Ishikawa (cell line): ENCODE data around the gene EFEMP1.

Source experiments
- CEBPB ChIP-seq: IDR thresholded peaks from 2 replicates; pipeline ENCODE4 v1.6.1; 2012
- CREB1 ChIP-seq: IDR thresholded peaks from 2 replicates; pipeline ENCODE4 v1.6.1; 2012; ENCODE audit warnings: low read depth
- EGR1 ChIP-seq: IDR thresholded peaks from 2 replicates; pipeline ENCODE4 v1.6.1; 2012
- EP300 ChIP-seq: IDR thresholded peaks from 2 replicates; pipeline ENCODE4 v1.6.1; 2012; ENCODE audit warnings: borderline replicate concordance
- FOXM1 ChIP-seq: IDR thresholded peaks from 2 replicates; pipeline ENCODE4 v1.6.1; 2012; ENCODE audit warnings: low read depth, borderline replicate concordance
- NFIC ChIP-seq: IDR thresholded peaks from 2 replicates; pipeline ENCODE4 v1.6.1; 2012
- RAD21 ChIP-seq: IDR thresholded peaks from 2 replicates; pipeline ENCODE4 v1.6.1; 2012; ENCODE audit warnings: low read depth
- TAF1 ChIP-seq: IDR thresholded peaks from 2 replicates; pipeline ENCODE4 v1.6.1; 2012; ENCODE audit warnings: low read depth, mild to moderate bottlenecking
- TCF12 ChIP-seq: IDR thresholded peaks from 2 replicates; pipeline ENCODE4 v1.6.1; 2012; ENCODE audit warnings: low read depth
- TEAD4 ChIP-seq: IDR thresholded peaks from 2 replicates; pipeline ENCODE4 v1.6.1; 2012
- YY1 ChIP-seq: IDR thresholded peaks from 2 replicates; pipeline ENCODE4 v1.6.1; 2012; ENCODE audit warnings: low read depth
- ZBTB7A ChIP-seq: IDR thresholded peaks from 2 replicates; pipeline ENCODE4 v1.6.1; 2012; ENCODE audit warnings: low read depth
- TF ChIP-seq, protein P1 (sequence below): IDR thresholded peaks from 2 replicates; pipeline ENCODE4 v1.6.1; 2012; ENCODE audit warnings: low read depth, mild to moderate bottlenecking
- TF ChIP-seq, protein P2 (sequence below): IDR thresholded peaks from 2 replicates; pipeline ENCODE4 v1.6.1; 2012
- TF ChIP-seq, protein P3 (sequence below): IDR thresholded peaks from 2 replicates; pipeline ENCODE4 v1.6.1; 2012

EFEMP1 gene

DNA sequence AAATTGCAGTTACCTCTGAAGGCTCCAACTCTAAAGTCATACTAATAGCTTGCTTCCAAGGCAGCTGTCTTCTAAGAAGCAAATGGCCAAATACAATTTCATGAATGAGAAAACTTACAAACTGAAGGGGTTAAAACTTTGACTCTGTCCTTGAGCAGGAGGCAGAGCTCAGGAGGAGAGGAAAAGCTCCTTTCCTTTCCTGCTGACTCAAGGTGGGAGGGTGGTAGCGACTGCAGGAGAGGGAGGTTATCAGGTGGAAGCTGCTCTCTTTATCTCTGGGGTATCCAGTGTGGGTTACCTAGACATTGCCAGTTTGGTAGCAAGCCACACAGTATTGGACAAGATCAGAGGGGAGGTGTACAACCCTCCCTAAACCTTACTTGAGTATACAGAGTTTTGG is 2.7 kb upstream of the EFEMP1 start:
- TF ChIP-seq, protein P1, sequence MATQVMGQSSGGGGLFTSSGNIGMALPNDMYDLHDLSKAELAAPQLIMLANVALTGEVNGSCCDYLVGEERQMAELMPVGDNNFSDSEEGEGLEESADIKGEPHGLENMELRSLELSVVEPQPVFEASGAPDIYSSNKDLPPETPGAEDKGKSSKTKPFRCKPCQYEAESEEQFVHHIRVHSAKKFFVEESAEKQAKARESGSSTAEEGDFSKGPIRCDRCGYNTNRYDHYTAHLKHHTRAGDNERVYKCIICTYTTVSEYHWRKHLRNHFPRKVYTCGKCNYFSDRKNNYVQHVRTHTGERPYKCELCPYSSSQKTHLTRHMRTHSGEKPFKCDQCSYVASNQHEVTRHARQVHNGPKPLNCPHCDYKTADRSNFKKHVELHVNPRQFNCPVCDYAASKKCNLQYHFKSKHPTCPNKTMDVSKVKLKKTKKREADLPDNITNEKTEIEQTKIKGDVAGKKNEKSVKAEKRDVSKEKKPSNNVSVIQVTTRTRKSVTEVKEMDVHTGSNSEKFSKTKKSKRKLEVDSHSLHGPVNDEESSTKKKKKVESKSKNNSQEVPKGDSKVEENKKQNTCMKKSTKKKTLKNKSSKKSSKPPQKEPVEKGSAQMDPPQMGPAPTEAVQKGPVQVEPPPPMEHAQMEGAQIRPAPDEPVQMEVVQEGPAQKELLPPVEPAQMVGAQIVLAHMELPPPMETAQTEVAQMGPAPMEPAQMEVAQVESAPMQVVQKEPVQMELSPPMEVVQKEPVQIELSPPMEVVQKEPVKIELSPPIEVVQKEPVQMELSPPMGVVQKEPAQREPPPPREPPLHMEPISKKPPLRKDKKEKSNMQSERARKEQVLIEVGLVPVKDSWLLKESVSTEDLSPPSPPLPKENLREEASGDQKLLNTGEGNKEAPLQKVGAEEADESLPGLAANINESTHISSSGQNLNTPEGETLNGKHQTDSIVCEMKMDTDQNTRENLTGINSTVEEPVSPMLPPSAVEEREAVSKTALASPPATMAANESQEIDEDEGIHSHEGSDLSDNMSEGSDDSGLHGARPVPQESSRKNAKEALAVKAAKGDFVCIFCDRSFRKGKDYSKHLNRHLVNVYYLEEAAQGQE: no peak
- TF ChIP-seq EGR1 (no peak), TEAD4 (no peak), CEBPB (no peak), NFIC (no peak)
- TF ChIP-seq, protein P2, sequence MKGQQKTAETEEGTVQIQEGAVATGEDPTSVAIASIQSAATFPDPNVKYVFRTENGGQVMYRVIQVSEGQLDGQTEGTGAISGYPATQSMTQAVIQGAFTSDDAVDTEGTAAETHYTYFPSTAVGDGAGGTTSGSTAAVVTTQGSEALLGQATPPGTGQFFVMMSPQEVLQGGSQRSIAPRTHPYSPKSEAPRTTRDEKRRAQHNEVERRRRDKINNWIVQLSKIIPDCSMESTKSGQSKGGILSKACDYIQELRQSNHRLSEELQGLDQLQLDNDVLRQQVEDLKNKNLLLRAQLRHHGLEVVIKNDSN: no peak

DNA sequence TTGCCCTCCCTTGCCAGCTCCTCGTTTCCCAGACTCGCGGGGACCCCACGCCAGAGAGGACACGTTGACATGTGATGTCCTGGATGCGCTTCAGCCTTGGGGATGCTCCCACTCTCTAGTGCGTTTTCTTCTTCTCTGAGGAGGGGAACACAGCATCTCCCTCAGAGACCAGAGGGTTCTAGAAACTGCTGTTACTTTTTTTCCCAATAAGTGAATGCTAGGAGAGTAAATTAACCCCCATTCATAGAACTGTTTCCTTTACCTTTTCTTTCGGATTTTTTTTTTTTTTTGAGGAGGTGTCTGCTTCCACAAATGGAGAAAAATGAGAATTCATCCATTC is 370 bp upstream of the EFEMP1 start:
- TF ChIP-seq ZBTB7A (no peak), EP300 (no peak), NFIC (no peak), YY1 (no peak), TEAD4 (no peak), TCF12 (no peak), EGR1 (no peak), FOXM1 (no peak), CEBPB (no peak), CREB1 (no peak), TAF1 (no peak), RAD21 (no peak)
- TF ChIP-seq, protein P1: no peak
- TF ChIP-seq, protein P3, sequence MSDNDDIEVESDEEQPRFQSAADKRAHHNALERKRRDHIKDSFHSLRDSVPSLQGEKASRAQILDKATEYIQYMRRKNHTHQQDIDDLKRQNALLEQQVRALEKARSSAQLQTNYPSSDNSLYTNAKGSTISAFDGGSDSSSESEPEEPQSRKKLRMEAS: no peak
- TF ChIP-seq, protein P2: no peak

DNA sequence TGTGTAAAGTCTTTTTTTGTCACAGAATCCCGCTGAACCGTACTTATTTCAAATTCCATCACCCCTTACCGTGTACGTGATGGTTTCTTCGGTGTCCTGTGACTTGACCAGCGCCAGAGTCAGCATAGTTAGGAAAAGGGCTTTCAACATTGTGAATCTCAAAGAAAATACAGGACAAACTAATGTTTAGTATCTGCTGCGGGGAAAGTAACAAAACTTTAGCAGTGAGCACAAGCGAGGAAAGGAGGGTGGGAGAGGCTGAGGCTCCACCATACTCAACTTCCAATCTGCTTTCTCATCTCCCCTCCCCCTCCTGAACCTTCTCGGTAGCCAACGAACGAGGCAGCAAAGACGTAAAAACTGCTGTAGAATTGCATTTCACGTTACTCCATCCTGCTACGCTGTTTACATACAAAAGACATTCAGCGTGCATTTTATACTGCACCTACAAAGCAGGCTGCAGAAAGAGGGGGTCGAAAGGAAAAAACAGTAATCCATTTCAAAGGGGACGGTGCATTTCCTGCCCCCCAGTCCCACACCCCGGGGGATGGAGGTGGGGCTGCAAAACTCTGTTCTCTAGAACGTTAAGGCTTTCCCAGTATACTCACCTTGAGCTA is 1.2 kb downstream of the EFEMP1 start:
- TF ChIP-seq TCF12: no peak
- TF ChIP-seq, protein P3: no peak
- TF ChIP-seq CREB1: no peak
- no peak for TF ChIP-seq NFIC
- no peak for TF ChIP-seq EP300
- TF ChIP-seq, protein P2: no peak
- TF ChIP-seq RAD21: no peak
- no peak for TF ChIP-seq TEAD4
- no peak for TF ChIP-seq FOXM1
- TF ChIP-seq, protein P1: no peak
- no peak for TF ChIP-seq CEBPB

DNA sequence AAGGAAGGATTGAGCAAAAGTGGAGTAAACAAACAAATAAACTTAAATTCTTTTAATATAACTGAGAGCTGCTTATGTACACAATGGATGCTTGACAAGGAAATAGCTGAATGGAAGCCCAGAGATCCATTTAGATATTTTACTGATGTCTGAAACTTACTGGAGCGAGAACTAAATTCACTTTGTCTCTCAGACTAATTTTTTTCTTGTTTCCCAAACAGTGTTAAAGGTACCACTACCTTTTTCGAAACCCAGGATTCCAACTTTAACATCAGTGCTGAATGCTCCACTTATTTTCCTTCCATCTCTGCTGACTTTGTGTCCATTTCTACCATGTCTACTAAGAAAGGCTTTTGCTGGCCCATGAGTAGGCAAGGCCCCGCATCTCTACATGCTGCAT is 4.0 kb downstream of the EFEMP1 start:
- TF ChIP-seq YY1: no peak

DNA sequence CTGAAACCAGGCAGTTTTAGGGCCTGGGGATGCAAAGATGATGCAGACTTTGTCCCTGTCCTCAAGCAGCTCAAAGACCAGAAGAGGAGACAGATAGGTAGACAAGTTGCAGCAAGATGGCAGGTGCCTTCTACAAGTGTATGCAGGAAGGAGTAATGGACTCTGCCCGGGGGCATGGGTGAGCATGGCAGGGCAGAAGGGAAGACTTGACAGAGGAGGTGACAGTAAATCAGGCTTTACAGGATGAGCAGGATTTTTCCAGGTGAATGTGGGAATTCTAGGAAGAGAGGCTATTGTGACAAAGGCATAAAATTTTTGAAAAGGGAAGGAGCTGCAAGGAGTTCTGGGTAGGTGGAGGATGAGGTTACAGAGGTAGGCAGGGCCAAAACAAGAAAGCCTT is 4.7 kb downstream of the EFEMP1 start:
- TF ChIP-seq CREB1 (no peak), ZBTB7A (no peak), CEBPB (no peak), RAD21 (no peak), TAF1 (no peak), YY1 (no peak), EGR1 (no peak), FOXM1 (no peak)
- TF ChIP-seq, protein P1: no peak
